PC-3 (cell line): Measurements from ENCODE around the gene ZFP36L2. TPM values are rescaled to one million over a fixed set of nuclear protein-coding genes. Genes with fewer than 3 reads are reported as not detected.
"Not testable (repeated sequence)": the region's sequence is repeated elsewhere in the genome, so short reads cannot be mapped to it uniquely, and the experiment has no call there.

Experiments used
- ATAC-seq: fragments of 200-7000 bp; cut with Tn5 transposase; 2 replicates; pipeline ENCODE4 v1.9.1; 2020; ENCODE audit warnings: mild to moderate bottlenecking, moderate library complexity
- BruUV-seq: library from RNA; stranded (reverse); fragments of 400-500 nt; replicated peaks from 2 replicates; lab custom pipeline; 2021; lab: Mats Ljungman, UMichigan
- CTCF ChIA-PET: fragments of 300-600 bp; sonication (Branson Sonifier 250); formaldehyde crosslinking; loops from one replicate; lab custom pipeline; 2022; ENCODE audit warnings: antibody characterized with exemption; lab: Charles Lee
- POLR2A ChIA-PET: fragments of 300-600 bp; sonication (Branson Sonifier 250); formaldehyde crosslinking; loops from one replicate; lab custom pipeline; 2022; ENCODE audit warnings: antibody characterized with exemption; ENCODE audit not compliant: unreplicated experiment; lab: Charles Lee
- DNase-seq: peaks from one replicate; pipeline ENCODE4 v3.0.0-alpha.2; 2015
- H2AFZ ChIP-seq: fragments of 300-600 bp; sonication (generic); 2 replicates; pipeline ENCODE4 v1.6.0; 2016; ENCODE audit warnings: antibody characterized with exemption, low read length
- H3F3A ChIP-seq: fragments of 300-600 bp; sonication (generic); one replicate; pipeline ENCODE4 v1.6.0; 2017; ENCODE audit warnings: antibody characterized with exemption, low read length, control low read depth, mild to moderate bottlenecking; ENCODE audit not compliant: unreplicated experiment
- H3K27ac ChIP-seq: fragments of 300-600 bp; sonication (generic); 2 replicates; pipeline ENCODE4 v1.5.1; 2016; ENCODE audit warnings: mild to moderate bottlenecking, low read length
- H3K27me3 ChIP-seq: fragments of 300-600 bp; sonication (generic); 2 replicates; pipeline ENCODE4 v1.6.1; 2016; ENCODE audit warnings: low read length, mixed read lengths
- H3K36me3 ChIP-seq: fragments of 300-600 bp; sonication (generic); 2 replicates; pipeline ENCODE4 v1.6.1; 2016; ENCODE audit warnings: low read depth, mixed run types, low read length, mixed read lengths
- H3K4me1 ChIP-seq: fragments of 300-600 bp; sonication (generic); 2 replicates; pipeline ENCODE4 v1.5.1; 2016; ENCODE audit warnings: low read length; ENCODE audit not compliant: insufficient read depth
- H3K4me2 ChIP-seq: fragments of 300-600 bp; sonication (generic); 2 replicates; pipeline ENCODE4 v1.6.0; 2016; ENCODE audit warnings: low read length
- H3K4me3 ChIP-seq: fragments of 300-600 bp; sonication (generic); 2 replicates; pipeline ENCODE4 v1.5.1; 2016; ENCODE audit warnings: mild to moderate bottlenecking, low read length, mixed read lengths
- H3K79me2 ChIP-seq: fragments of 300-600 bp; sonication (generic); 2 replicates; pipeline ENCODE4 v1.6.1; 2017; ENCODE audit warnings: low read length, mixed read lengths
- H3K9ac ChIP-seq: fragments of 300-600 bp; sonication (generic); 2 replicates; pipeline ENCODE4 v1.6.0; 2016; ENCODE audit warnings: mild to moderate bottlenecking, low read length
- H3K9me2 ChIP-seq: fragments of 300-600 bp; sonication (generic); replicated peaks from 2 replicates; pipeline ENCODE4 v1.6.1; 2016; ENCODE audit warnings: mixed run types, low read length, mixed read lengths
- H3K9me3 ChIP-seq: fragments of 300-600 bp; sonication (generic); 2 replicates; pipeline ENCODE4 v1.6.1; 2016; ENCODE audit warnings: low read length, mixed read lengths
- H4K20me1 ChIP-seq: fragments of 300-600 bp; sonication (generic); 2 replicates; pipeline ENCODE4 v1.6.1; 2016; ENCODE audit warnings: low read length, mixed read lengths
- CTCF ChIP-seq: fragments of 300-600 bp; sonication (generic); conservative IDR thresholded peaks from 2 replicates; pipeline ENCODE4 v1.5.1; 2017; ENCODE audit warnings: antibody characterized with exemption, low read depth, mild to moderate bottlenecking, low read length
- EZH2 ChIP-seq: fragments of 300-600 bp; sonication (generic); IDR thresholded peaks from one replicate; pipeline ENCODE4 v1.6.1; 2017; ENCODE audit warnings: antibody characterized with exemption, mild to moderate bottlenecking, low read length; ENCODE audit not compliant: unreplicated experiment
- EZH2phosphoT487 ChIP-seq: fragments of 300-600 bp; sonication (generic); IDR thresholded peaks from 2 replicates; pipeline ENCODE4 v1.6.1; 2018; ENCODE audit warnings: mild to moderate bottlenecking, antibody characterized with exemption, low read length, borderline replicate concordance
- intact Hi-C: fragments of 100-400 bp; cut with micrococcal nuclease; formaldehyde crosslinking; loops from 2 replicates; pipeline ENCODE4 v1.9.0; 2023
- total RNA-seq: library from RNA; depleted of rRNA; stranded (reverse); fragments of >200 nt; gene quantifications from 2 replicates; pipeline ENCODE4 v1.2.3, GENCODE V29; 2014

The ZFP36L2 gene
- total RNA-seq, 1 experiment from 2014 or later: 14.8 TPM

GRCh38 chr2:43191947-43192516 is 34.4 kb downstream of the ZFP36L2 start:
- intact Hi-C loops: no loop called here
- DNase-seq (peak; percentile 27), ATAC-seq (no peak)
- no peaks in the 10 kb centered on the region for H3K9me2 ChIP-seq
- no peak overlapping the region for H3K4me2 ChIP-seq
- H3K9me3 ChIP-seq: no peaks in the 10 kb centered on the region
- H3K4me3 ChIP-seq: no peak overlapping the region
- no peaks in the 10 kb centered on the region for H4K20me1 ChIP-seq
- no peak overlapping the region for H2AFZ ChIP-seq
- no peaks in the 10 kb centered on the region for H3F3A ChIP-seq
- no peak overlapping the region for H3K9ac ChIP-seq
- H3K4me1 ChIP-seq: no peaks in the 10 kb centered on the region
- H3K36me3 ChIP-seq: no peaks in the 10 kb centered on the region
- ChIA-PET POLR2A (interaction anchor here (0.5 kb wide), 1 partner anchor 44 kb away, joined by 4 read pairs; no protein-coding TSS in a partner anchor), CTCF (no interaction called here)
- H3K27ac ChIP-seq: no peak overlapping the region
- no TSS peak for BruUV-seq
- no peak for TF ChIP-seq EZH2phosphoT487
- peak; percentile 45; the same call in 1 of the 2 replicates for TF ChIP-seq CTCF
- TF ChIP-seq EZH2: no peak
- no peaks in the 10 kb centered on the region for H3K79me2 ChIP-seq
- H3K27me3 ChIP-seq: no peaks in the 10 kb centered on the region

DNA sequence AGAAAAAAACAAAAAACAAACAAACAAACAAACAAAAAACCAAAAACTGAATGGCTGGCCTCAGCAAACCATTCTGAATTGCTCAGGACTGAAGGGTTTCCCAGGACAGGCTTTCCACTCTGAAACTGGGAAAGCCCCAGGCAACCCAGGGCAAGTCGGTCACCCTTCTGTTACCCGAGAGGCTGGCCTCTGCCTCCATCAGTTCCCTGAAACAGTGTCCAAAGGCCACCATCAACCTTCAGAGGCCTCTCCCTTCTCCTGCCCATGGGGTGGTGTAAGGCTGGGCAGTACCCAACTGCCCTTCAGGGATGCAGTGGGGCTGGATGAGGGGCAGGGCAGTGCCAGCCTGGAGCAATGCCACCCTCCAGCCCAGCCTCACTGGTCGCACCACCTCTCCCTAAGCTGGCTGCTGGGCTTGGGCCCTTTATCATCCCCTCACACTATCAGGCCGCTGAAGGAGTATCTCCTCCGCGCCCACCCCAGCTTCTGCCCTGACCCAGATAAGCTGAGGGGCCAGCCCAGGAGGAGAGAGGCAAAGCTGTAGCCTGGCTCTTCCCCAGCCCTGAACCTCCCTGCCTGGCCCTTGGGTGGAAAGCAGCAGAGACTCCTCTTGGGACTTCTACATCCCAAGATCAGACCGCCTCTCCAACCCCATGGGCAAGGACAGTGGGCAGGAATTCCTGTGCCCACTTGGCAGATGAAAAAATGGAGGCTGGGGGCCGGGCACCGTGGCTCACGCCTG is 35.9 kb downstream of the ZFP36L2 start:
- Histone ChIP-seq H3K4me2 (no peak overlapping the region), H3K4me1 (no peaks in the 10 kb centered on the region), H3K4me3 (no peak overlapping the region), H3K27ac (no peak overlapping the region), H3K9ac (no peak overlapping the region), H2AFZ (no peak overlapping the region), H3K79me2 (no peaks in the 10 kb centered on the region), H4K20me1 (no peaks in the 10 kb centered on the region), H3K9me2 (no peaks in the 10 kb centered on the region), H3K9me3 (no peaks in the 10 kb centered on the region), H3K27me3 (no peaks in the 10 kb centered on the region), H3K36me3 (no peaks in the 10 kb centered on the region), H3F3A (no peaks in the 10 kb centered on the region)
- TF ChIP-seq EZH2: no peak
- TF ChIP-seq EZH2phosphoT487: no peak
- no peak for TF ChIP-seq CTCF
- CTCF ChIA-PET: no interaction called here
- DNase-seq (no peak), ATAC-seq (no peak)
- POLR2A ChIA-PET: no interaction called here
- intact Hi-C loops: no loop called here
- BruUV-seq: no TSS peak

- H3K9me2 ChIP-seq, ATAC-seq, H3F3A ChIP-seq, H3K36me3 ChIP-seq, intact Hi-C loops, H2AFZ ChIP-seq, DNase-seq, H3K9me3 ChIP-seq, H4K20me1 ChIP-seq, H3K79me2 ChIP-seq, H3K27me3 ChIP-seq, BruUV-seq, POLR2A ChIA-PET, H3K27ac ChIP-seq, H3K4me2 ChIP-seq, H3K9ac ChIP-seq, CTCF ChIA-PET, H3K4me3 ChIP-seq, H3K4me1 ChIP-seq: not testable (repeated sequence)
Measured at GRCh38 chr2:43189861-43190260, 36.5 kb downstream of the ZFP36L2 start.
